Psoas muscle (tissue), 8 donors: Measurements from ENCODE around the gene SRSF10. TPM values are rescaled to one million over a fixed set of nuclear protein-coding genes. Genes with fewer than 3 reads are reported as not detected.
A peak's percentile ranks its signal among the peaks of the same experiment; 100 is the strongest.
"Not testable (repeated sequence)": the region's sequence is repeated elsewhere in the genome, so short reads cannot be mapped to it uniquely, and the experiment has no call there.

Source experiments
- ATAC-seq, 4 donors: fragments of 200-7000 bp; cut with Tn5 transposase; one replicate each; pipeline ENCODE4 v1.9.1; 2020; ENCODE audit warnings: moderate library complexity in 3 of 4, mild to moderate bottlenecking in 2 of 4
- DNase-seq, 2 donors: peaks; one replicate each; pipeline ENCODE4 v3.0.0-alpha.2; 2020
- H3K27ac ChIP-seq: fragments of 200-600 bp; one replicate; pipeline ENCODE4 v1.8.0; 2022
- H3K27me3 ChIP-seq, 3 donors: fragments of 200-600 bp in 1 of 3; one replicate each; pipeline versions ENCODE4 v1.6.1 to v1.8.0; 2013 to 2022; ENCODE audit warnings: low read length in 2 of 3, mild to moderate bottlenecking in 2 of 3, moderate library complexity in 1 of 3; ENCODE audit not compliant: insufficient read depth in 3 of 3
- H3K36me3 ChIP-seq, 2 donors: fragments of 200-600 bp in 1 of 2; one replicate each; pipeline versions ENCODE4 v1.6.1 to v1.8.0; 2013 to 2022; ENCODE audit warnings: low read depth in 1 of 2, mild to moderate bottlenecking in 1 of 2, moderate library complexity in 1 of 2; ENCODE audit not compliant: insufficient read depth in 1 of 2
- H3K4me1 ChIP-seq: fragments of 200-600 bp; one replicate; pipeline ENCODE4 v1.8.0; 2022
- H3K4me3 ChIP-seq: fragments of 200-600 bp; one replicate; pipeline ENCODE4 v1.8.0; 2022; ENCODE audit warnings: mild to moderate bottlenecking
- H3K9me3 ChIP-seq: fragments of 200-600 bp; one replicate; pipeline ENCODE4 v1.8.0; 2022
- CTCF ChIP-seq: fragments of 200-600 bp; IDR thresholded peaks from one replicate; pipeline ENCODE4 v1.8.0; 2022; ENCODE audit warnings: antibody characterized with exemption
- WGBS, 3 donors: extraction: QIAGEN DNeasy Blood & Tissue Kit; methylation state at CpG; one replicate each; pipeline versions ENCODE4 v1.1.6 to v1.1.7; 2013; 5-methylcytosine and 5-hydroxymethylcytosine counted together
- intact Hi-C, 2 donors: fragments of 100-400 bp; cut with DNase I; formaldehyde crosslinking; loops; one replicate each; pipeline versions ENCODE4 v1.11.0 to v1.14.2; 2022
- polyA plus RNA-seq, 3 donors: library from polyadenylated mRNA; stranded (reverse); fragments of 200-250 nt; gene quantifications; one replicate each; pipeline ENCODE4 v1.2.3, GENCODE V29; 2013
- total RNA-seq, 4 donors: library from RNA; stranded (reverse); fragmentation: NEBNext Ultra II Directional in 2 of 4; extraction: Animal tissue kit (Norgen Biotek cat#: 25700) in 2 of 4; gene quantifications; one replicate each; pipeline versions ENCODE4 v1.2.1 to v1.2.4, GENCODE V29; 2021 to 2023
- donor health status: healthy with polysubstance abuse.
- donor health status: DM: no; HTN: no; CAD: no; lungs with moderate emphysema.
- donor health status: Bipolar disorder and iron deficiency.
- donor health status: healthy.
- donor health status: DM: yes; HTN: yes; CAD: no.
- donor health status: DM: no; HTN: no; CAD: no.
- donor health status: DM: no; HTN: no; CAD: no.
- donor health status: DM: yes; HTN: yes; CAD: no.

SRSF10 gene
- total and polyA plus RNA-seq, 7 donors: 28.8 to 56.6 (median 44.4) TPM

DNA sequence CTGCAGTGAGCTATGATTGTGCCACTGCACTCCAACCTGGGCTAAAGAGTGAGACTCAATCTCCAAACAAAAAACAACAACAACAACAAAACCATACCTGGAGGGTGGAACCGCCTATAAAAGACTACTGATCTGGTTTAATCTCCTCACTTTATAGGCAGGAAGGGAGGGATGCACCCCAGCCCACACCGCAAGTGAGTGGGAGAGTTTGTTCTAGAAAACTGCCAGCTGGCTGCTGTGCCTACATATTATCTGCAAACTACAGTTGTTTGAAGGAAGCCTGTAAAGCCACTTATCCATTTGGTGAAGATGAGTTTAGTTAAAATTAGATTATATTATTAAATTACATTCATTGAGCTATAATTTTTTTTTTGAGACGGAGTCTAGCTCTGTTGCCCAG lies 9.1 kb upstream of the SRSF10 start:
- DNase-seq: no peak
- H3K27me3 ChIP-seq: no peaks in the 10 kb centered on the region
- no peak overlapping the region for H3K27ac ChIP-seq
- intact Hi-C loops: no loop called here
- no peaks in the 10 kb centered on the region for H3K36me3 ChIP-seq
- ATAC-seq: no peak
- no peaks in the 10 kb centered on the region for H3K4me1 ChIP-seq
- no peaks in the 10 kb centered on the region for H3K9me3 ChIP-seq
- no peak for TF ChIP-seq CTCF
- H3K4me3 ChIP-seq: no peak overlapping the region
- WGBS, 3 donors: 67 to 88% (median 86%) methylated on average over 3 of the region's 3 CpGs

- H3K4me3 ChIP-seq, H3K27ac ChIP-seq, H3K36me3 ChIP-seq, intact Hi-C loops, DNase-seq, H3K4me1 ChIP-seq, H3K27me3 ChIP-seq, ATAC-seq, H3K9me3 ChIP-seq: not testable (repeated sequence)
- 96 to 99% (median 96%) methylated on average over 22 to 23 of the region's 23 CpGs for WGBS, 3 donors
These were observed 6.9 kb upstream of the SRSF10 start for GRCh38 chr1:23987038-23987437.

DNA sequence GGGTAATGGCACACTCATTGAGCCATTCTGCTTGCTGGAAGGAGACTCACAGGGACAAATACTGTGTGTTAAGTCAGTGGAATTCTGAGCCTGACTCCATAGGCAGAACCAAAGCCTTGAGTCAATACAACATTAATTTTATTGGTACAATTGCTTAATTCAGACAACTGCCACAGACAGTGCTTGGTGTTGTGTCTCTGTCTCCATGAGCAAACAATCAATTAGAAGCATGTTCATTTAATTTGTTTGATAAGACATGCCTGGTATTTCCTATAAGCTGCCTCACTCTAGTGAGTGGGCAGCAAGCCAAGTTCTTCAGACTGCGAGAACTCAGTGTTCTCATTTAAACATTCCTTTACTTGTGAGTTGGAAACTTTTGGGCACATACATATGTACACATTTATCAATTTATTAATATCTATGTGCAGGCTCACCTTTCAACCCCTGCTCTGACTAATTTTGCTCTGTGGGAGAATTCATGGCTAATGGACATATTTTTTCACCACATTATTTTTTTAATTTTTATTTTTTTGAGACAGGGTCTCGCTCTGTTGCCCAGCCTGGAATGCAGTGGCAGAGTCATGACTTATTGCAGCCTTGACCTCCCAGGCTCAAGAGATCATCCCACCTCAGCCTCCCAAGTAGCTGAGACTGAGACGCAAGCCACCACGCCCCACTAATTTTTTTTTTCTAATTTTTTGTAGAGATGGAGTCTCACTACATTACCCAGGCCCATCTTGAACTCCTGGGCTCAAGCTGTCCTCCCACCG lies 4.5 kb upstream of the SRSF10 start:
- no peak for ATAC-seq
- H3K36me3 ChIP-seq: no peaks in the 10 kb centered on the region
- H3K4me1 ChIP-seq: no peaks in the 10 kb centered on the region
- intact Hi-C loops: no loop called here
- H3K27me3 ChIP-seq: no peaks in the 10 kb centered on the region
- DNase-seq: no peak
- H3K4me3 ChIP-seq: no peak overlapping the region
- H3K27ac ChIP-seq: no peak overlapping the region
- WGBS, 3 donors: 71 to 82% (median 73%) methylated on average over 5 of the region's 5 CpGs
- H3K9me3 ChIP-seq: no peaks in the 10 kb centered on the region
- no peak for TF ChIP-seq CTCF

DNA sequence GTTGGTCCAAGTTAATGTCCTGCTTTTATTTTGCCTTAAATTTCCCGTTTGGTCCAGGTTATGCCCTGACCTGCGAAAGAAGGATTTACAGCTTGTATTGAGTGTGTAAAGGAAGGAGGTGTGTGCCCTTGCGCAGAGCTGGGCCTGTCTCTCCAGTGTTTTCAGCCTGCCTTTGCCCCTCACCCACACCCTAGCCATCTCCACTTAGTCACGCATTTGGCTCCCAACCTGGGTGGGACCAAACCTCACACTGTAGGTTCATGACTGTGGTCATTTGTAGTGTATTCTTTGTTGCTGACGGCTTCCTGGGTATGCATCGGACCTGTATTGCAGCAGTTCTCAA lies 572 bp upstream of the SRSF10 start:
- no peaks in the 10 kb centered on the region for H3K9me3 ChIP-seq
- H3K4me3 ChIP-seq: peak overlapping the region; percentile 88
- whole genome bisulfite sequencing, 3 donors: 45 to 47% (median 46%) methylated on average over 6 of the region's 6 CpGs
- peak in 3 of 4 donors; percentile 10 to 27 (median 26) for ATAC-seq
- peaks cover 0 to 6% of the 10 kb centered on the region in 2 donors for H3K36me3 ChIP-seq
- TF ChIP-seq CTCF: no peak
- H3K27ac ChIP-seq: peak overlapping the region; percentile 97
- no peak for DNase-seq
- peaks cover 32% of the 10 kb centered on the region for H3K4me1 ChIP-seq
- no peaks in the 10 kb centered on the region for H3K27me3 ChIP-seq
- intact Hi-C loops: no loop called here

DNA sequence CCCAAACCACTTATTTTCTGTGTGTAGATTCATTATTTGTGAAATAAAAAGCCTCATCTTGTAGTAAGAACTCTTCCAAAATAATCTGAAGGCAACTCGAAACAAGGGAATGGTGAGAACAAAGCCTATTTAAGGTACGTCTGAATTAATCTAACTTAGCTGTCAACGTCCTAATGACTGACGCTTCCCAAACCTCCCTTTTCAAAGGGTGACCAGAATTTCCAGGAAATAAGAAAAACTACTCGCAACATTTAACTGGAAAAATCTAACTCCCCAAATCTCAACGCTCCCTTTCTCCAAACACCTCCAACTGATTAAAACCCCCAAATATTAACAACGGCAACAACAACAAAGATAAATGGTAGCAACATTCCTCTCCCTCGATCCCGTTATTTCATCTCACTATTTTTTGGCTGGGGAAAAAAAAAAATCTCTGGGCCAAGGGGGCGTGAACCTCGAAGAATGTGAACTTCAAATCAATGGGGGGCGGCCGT lies 693 bp downstream of the SRSF10 start:
- Histone ChIP-seq H3K9me3 (no peaks in the 10 kb centered on the region), H3K27me3 (no peaks in the 10 kb centered on the region), H3K4me1 (peaks cover 36% of the 10 kb centered on the region), H3K4me3 (peak overlapping the region; percentile 88), H3K27ac (peak overlapping the region; percentile 97), H3K36me3 (peaks cover 0 to 11% of the 10 kb centered on the region in 2 donors)
- WGBS, 3 donors: 0% methylated on average over 13 of the region's 13 CpGs
- DNase-seq (no peak), ATAC-seq (no peak)
- no peak for TF ChIP-seq CTCF
- intact Hi-C loops: loop anchor here in 1 of 2 donors (1.0 to 5.0 kb wide), 2 partner anchors 19 to 38 kb away; no protein-coding TSS in a partner anchor
